Ascending aorta (tissue), 2 donors: ENCODE measurements around the gene EMILIN1. TPM values are rescaled to one million over a fixed set of nuclear protein-coding genes. Genes with fewer than 3 reads are reported as not detected.
A peak's percentile ranks its signal among the peaks of the same experiment; 100 is the strongest.

ENCODE experiments used
- DNase-seq, 2 donors: peaks; one replicate each; pipeline ENCODE4 v3.0.0-alpha.2; 2019; ENCODE audit warnings: low spot score in 2 of 2
- H3K27ac ChIP-seq, 2 donors: fragments of 200-600 bp; sonication (generic); one replicate each; pipeline ENCODE4 v1.5.1; 2016 to 2017; ENCODE audit warnings: mild to moderate bottlenecking in 1 of 2
- H3K27me3 ChIP-seq: fragments of 200-600 bp; sonication (generic); one replicate; pipeline ENCODE4 v1.5.1; 2017
- H3K36me3 ChIP-seq, 2 donors: fragments of 200-600 bp; sonication (generic); one replicate each; pipeline ENCODE4 v1.5.1; 2016
- H3K4me1 ChIP-seq, 2 donors: fragments of 200-600 bp; sonication (generic); one replicate each; pipeline ENCODE4 v1.5.1; 2016 to 2017; ENCODE audit warnings: mild to moderate bottlenecking in 1 of 2
- H3K4me3 ChIP-seq, 2 donors: fragments of 200-600 bp; sonication (generic); one replicate each; pipeline ENCODE4 v1.5.1; 2016 to 2017; ENCODE audit warnings: mild to moderate bottlenecking in 1 of 2
- H3K9me3 ChIP-seq, 2 donors: fragments of 200-600 bp; sonication (generic); one replicate each; pipeline ENCODE4 v1.5.1; 2016
- intact Hi-C: fragments of 100-400 bp; cut with DNase I; formaldehyde crosslinking; loops from one replicate; pipeline ENCODE4 v1.15.1; 2023
- total RNA-seq: library from RNA; depleted of rRNA; stranded (reverse); fragments of >200 nt; gene quantifications from one replicate; pipeline ENCODE4 v1.1.0, GENCODE V29; 2016
- TF ChIP-seq, protein P1 (sequence below), 3 experiments: fragments of 200-600 bp in 2 of 3; fragments of 450-650 bp in 1 of 3; sonication (generic) in 2 of 3; IDR thresholded peaks; one replicate each; pipeline ENCODE4 v1.5.1; 2016 to 2019; ENCODE audit warnings: antibody characterized with exemption in 3 of 3, mild to moderate bottlenecking in 1 of 3, moderate library complexity in 1 of 3

EMILIN1 gene
- total RNA-seq, 1 donor from 2014 or later = 301 TPM

GRCh38 chr2:27076323-27076722 lies 2.1 kb upstream of the EMILIN1 start:
- Histone ChIP-seq H3K36me3 (no peaks in the 10 kb centered on the region), H3K4me3 (no peak overlapping the region), H3K9me3 (no peaks in the 10 kb centered on the region), H3K4me1 (peaks cover 10 to 44% of the 10 kb centered on the region in 2 donors), H3K27ac (peak overlapping the region; percentile 89 to 97), H3K27me3 (no peaks in the 10 kb centered on the region)
- intact Hi-C loops = loop anchor here (10.0 kb wide), 1 partner anchor 312 kb away; the partner anchor contains the start of gene SLC35F6
- no peak for DNase-seq
- TF ChIP-seq, protein P1, sequence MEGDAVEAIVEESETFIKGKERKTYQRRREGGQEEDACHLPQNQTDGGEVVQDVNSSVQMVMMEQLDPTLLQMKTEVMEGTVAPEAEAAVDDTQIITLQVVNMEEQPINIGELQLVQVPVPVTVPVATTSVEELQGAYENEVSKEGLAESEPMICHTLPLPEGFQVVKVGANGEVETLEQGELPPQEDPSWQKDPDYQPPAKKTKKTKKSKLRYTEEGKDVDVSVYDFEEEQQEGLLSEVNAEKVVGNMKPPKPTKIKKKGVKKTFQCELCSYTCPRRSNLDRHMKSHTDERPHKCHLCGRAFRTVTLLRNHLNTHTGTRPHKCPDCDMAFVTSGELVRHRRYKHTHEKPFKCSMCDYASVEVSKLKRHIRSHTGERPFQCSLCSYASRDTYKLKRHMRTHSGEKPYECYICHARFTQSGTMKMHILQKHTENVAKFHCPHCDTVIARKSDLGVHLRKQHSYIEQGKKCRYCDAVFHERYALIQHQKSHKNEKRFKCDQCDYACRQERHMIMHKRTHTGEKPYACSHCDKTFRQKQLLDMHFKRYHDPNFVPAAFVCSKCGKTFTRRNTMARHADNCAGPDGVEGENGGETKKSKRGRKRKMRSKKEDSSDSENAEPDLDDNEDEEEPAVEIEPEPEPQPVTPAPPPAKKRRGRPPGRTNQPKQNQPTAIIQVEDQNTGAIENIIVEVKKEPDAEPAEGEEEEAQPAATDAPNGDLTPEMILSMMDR (IDR thresholded peaks at IDR 0.05) = no peak

DNA sequence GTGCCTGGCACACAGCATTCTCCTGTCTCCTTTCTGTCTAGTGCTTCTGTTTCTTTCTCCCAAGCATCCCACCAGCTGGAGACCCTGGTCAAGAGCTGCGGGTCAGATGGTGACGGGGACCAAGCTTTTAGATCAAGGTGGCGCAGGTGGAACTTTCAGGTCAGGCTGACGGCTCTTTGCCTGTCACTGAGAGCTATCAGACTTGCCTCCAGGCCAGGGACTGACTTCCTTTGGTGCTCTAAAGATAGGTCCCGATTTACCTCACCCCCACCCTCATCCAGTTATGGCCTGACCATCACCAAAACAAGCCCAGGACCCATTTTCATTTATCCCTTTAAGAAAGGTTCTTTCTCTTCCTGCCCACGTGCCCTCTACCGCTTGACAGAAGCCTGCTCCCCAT lies 1.2 kb upstream of the EMILIN1 start:
- Histone ChIP-seq H3K4me3 (no peak overlapping the region), H3K27me3 (no peaks in the 10 kb centered on the region), H3K4me1 (peaks cover 14 to 52% of the 10 kb centered on the region in 2 donors), H3K27ac (peak overlapping the region; percentile 93 to 97), H3K36me3 (peaks cover 2 to 5% of the 10 kb centered on the region in 2 donors), H3K9me3 (no peaks in the 10 kb centered on the region)
- no peak for DNase-seq
- intact Hi-C loops = loop anchor here (10.0 kb wide), 1 partner anchor 312 kb away; the partner anchor contains the start of gene SLC35F6
- TF ChIP-seq, protein P1 (IDR thresholded peaks at IDR 0.05) = no peak

DNA sequence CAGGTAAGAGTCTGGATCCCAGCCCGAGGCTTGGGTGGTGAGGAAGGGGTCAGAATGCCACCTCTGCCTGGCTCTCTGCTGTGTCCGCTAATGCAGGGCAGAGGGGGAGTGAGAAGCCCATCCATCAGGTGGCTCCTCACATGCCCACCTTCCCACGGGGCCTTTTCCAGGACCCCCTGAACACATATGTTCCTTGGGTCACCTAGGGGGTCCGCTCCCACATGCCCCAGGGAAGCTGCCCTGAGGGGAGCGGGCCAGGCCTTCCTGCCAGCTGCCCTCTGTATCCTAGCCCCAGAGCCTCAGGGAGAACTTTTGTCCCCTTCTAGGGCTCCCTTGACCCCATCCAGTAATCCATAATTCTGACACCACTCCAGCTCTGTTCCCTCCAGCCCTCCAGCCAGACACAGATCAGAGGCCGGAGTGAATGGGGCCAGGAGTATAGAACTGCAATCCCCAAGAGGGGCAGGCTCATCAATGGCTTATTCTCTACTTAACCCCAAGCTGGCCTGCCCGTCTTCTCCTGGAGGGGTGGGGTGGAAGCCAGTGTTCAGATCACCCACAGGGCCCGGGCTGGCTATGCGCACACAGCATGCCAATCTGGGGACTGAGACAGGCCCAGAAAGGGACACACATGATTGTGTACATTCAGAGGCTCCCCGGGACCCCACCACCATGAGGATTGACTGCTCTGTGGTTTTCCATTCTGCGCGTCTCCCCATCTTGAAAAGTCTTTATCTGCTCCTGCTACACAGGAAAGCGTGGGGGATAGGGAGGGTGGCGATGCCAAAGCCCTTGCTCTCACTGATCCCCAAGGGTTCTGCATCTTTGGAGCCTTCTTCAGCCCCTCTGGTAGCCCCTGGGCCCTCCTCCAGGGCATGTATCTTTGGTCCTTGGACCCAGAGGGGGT lies 1.1 kb downstream of the EMILIN1 start:
- TF ChIP-seq, protein P1 (IDR thresholded peaks at IDR 0.05) = no peak
- peaks cover 11 to 18% of the 10 kb centered on the region in 2 donors for H3K36me3 ChIP-seq
- H3K4me1 ChIP-seq = peaks cover 11 to 33% of the 10 kb centered on the region in 2 donors
- H3K9me3 ChIP-seq = no peaks in the 10 kb centered on the region
- intact Hi-C loops = loop anchor here (2.0 to 10.0 kb wide), 2 partner anchors 29 to 315 kb away; partner anchors contain the start of genes AGBL5 and SLC35F6
- DNase-seq = no peak
- H3K27me3 ChIP-seq = no peaks in the 10 kb centered on the region
- peak overlapping the region; percentile 61 to 87 for H3K4me3 ChIP-seq
- peak overlapping the region; percentile 93 to 97 for H3K27ac ChIP-seq

GRCh38 chr2:27080140-27080469 lies 1.7 kb downstream of the EMILIN1 start:
- H3K4me3 ChIP-seq = peak overlapping the region; percentile 61 to 87
- peak overlapping the region; percentile 93 to 97 for H3K27ac ChIP-seq
- TF ChIP-seq, protein P1 (IDR thresholded peaks at IDR 0.05) = no peak
- no peaks in the 10 kb centered on the region for H3K9me3 ChIP-seq
- no peaks in the 10 kb centered on the region for H3K27me3 ChIP-seq
- intact Hi-C loops = no loop called here
- DNase-seq = no peak
- H3K36me3 ChIP-seq = peaks cover 11 to 18% of the 10 kb centered on the region in 2 donors
- H3K4me1 ChIP-seq = peaks cover 11 to 30% of the 10 kb centered on the region in 2 donors

DNA sequence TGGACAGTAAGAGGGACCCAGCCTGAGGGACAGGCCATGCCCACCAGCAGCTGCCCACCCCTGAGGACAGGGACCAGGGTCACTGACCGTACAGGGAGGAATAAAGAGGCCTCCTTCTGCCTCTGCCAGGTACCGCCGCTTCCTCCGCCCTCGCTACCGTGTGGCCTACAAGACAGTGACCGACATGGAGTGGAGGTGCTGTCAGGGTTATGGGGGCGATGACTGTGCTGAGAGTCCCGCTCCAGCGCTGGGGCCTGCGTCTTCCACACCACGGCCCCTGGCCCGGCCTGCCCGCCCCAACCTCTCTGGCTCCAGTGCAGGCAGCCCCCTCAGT lies 2.2 kb downstream of the EMILIN1 start:
- H3K9me3 ChIP-seq = no peaks in the 10 kb centered on the region
- intact Hi-C loops = no loop called here
- TF ChIP-seq, protein P1 (IDR thresholded peaks at IDR 0.05) = no peak
- H3K36me3 ChIP-seq = peaks cover 11 to 18% of the 10 kb centered on the region in 2 donors
- H3K4me1 ChIP-seq = peaks cover 11 to 33% of the 10 kb centered on the region in 2 donors
- DNase-seq = no peak
- H3K27me3 ChIP-seq = no peaks in the 10 kb centered on the region
- peak overlapping the region; percentile 61 to 87 for H3K4me3 ChIP-seq
- H3K27ac ChIP-seq = peak overlapping the region; percentile 93 to 97
